Measurements from ENCODE around the gene ZNF578. TPM values are rescaled to one million over a fixed set of nuclear protein-coding genes. Genes with fewer than 3 reads are reported as not detected.

ZNF578 gene
- total RNA-seq, 1 experiment from 2014 or later, result not detected

Other genes with a start within 250 kb of the ZNF578 start
- gene ZNF766, start 184.0 kb upstream of the ZNF578 start, total RNA-seq (2022), result 12.1 and 12.9 TPM in 2 replicates
- gene ZNF480, start 156.4 kb upstream of the ZNF578 start, total RNA-seq (2022), result 16.9 and 17.7 TPM in 2 replicates
- 0.41 TPM in 1 of 2 replicates, not detected in the other for gene ZNF610, start 117.3 kb upstream of the ZNF578 start, total RNA-seq (2022)
- 1.8 and 2.0 TPM in 2 replicates for gene ZNF880, start 83.6 kb upstream of the ZNF578 start, total RNA-seq (2022)
- 5.7 and 7.8 TPM in 2 replicates for gene ZNF528, start 55.7 kb upstream of the ZNF578 start, total RNA-seq (2022)
- not detected in 2 replicates for gene ZNF534, start 24.4 kb upstream of the ZNF578 start, total RNA-seq (2022)
- gene ZNF808, start 74.1 kb downstream of the ZNF578 start, total RNA-seq (2022), result 19.3 and 19.8 TPM in 2 replicates
- 17.5 and 19.6 TPM in 2 replicates for gene ZNF701, start 116.7 kb downstream of the ZNF578 start, total RNA-seq (2022)
- gene ZNF83, start 184.8 kb downstream of the ZNF578 start, total RNA-seq (2022), result 36.8 and 39.4 TPM in 2 replicates

Measured in Caco-2 (cell line).